Measurements from ENCODE around the gene PRXL2A.

DNA sequence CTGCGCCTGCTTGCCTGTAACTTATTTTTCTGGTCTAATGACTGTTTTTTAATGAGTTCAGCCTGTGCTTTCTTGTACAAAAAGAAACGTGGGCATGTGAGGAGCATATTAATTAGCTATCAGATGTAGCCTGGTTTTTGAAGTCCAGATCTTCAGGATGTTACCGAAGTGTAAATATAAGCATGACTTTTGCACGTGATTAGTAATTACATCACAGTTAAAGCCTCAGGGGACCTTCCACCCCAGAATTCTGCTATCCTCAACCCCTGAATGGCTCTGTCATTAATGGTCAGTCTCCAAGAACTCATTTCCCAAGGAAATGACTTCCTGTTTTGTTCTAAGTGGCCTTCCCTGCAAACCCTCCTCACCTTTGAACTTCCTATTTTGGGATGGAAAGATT is 2.1 kb upstream of the PRXL2A start:
- TF ChIP-seq, protein P1, sequence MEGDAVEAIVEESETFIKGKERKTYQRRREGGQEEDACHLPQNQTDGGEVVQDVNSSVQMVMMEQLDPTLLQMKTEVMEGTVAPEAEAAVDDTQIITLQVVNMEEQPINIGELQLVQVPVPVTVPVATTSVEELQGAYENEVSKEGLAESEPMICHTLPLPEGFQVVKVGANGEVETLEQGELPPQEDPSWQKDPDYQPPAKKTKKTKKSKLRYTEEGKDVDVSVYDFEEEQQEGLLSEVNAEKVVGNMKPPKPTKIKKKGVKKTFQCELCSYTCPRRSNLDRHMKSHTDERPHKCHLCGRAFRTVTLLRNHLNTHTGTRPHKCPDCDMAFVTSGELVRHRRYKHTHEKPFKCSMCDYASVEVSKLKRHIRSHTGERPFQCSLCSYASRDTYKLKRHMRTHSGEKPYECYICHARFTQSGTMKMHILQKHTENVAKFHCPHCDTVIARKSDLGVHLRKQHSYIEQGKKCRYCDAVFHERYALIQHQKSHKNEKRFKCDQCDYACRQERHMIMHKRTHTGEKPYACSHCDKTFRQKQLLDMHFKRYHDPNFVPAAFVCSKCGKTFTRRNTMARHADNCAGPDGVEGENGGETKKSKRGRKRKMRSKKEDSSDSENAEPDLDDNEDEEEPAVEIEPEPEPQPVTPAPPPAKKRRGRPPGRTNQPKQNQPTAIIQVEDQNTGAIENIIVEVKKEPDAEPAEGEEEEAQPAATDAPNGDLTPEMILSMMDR (IDR thresholded peaks at IDR 0.05 in 2 of 3, conservative IDR thresholded peaks at IDR 0.05 in 1 of 3; ENCODE audit: control insufficient read depth in 2 of 3, extremely low read depth in 1 of 3, insufficient read depth in 1 of 3, low read depth in 3 of 3, low read length in 3 of 3), result no peak
- no peak for TF ChIP-seq FOXK2 (IDR thresholded peaks at IDR 0.05)
- TF ChIP-seq EP300 (IDR thresholded peaks at IDR 0.05; ENCODE audit: borderline replicate concordance in 1 of 2, control insufficient read depth in 1 of 2, low read depth in 2 of 2, low read length in 2 of 2), result no peak
- no peak for TF ChIP-seq MLLT1 (IDR thresholded peaks at IDR 0.05)
- TF ChIP-seq POLR2A (IDR thresholded peaks at IDR 0.05; ENCODE audit: low read depth, low read length), result no peak
- TF ChIP-seq, protein P2, sequence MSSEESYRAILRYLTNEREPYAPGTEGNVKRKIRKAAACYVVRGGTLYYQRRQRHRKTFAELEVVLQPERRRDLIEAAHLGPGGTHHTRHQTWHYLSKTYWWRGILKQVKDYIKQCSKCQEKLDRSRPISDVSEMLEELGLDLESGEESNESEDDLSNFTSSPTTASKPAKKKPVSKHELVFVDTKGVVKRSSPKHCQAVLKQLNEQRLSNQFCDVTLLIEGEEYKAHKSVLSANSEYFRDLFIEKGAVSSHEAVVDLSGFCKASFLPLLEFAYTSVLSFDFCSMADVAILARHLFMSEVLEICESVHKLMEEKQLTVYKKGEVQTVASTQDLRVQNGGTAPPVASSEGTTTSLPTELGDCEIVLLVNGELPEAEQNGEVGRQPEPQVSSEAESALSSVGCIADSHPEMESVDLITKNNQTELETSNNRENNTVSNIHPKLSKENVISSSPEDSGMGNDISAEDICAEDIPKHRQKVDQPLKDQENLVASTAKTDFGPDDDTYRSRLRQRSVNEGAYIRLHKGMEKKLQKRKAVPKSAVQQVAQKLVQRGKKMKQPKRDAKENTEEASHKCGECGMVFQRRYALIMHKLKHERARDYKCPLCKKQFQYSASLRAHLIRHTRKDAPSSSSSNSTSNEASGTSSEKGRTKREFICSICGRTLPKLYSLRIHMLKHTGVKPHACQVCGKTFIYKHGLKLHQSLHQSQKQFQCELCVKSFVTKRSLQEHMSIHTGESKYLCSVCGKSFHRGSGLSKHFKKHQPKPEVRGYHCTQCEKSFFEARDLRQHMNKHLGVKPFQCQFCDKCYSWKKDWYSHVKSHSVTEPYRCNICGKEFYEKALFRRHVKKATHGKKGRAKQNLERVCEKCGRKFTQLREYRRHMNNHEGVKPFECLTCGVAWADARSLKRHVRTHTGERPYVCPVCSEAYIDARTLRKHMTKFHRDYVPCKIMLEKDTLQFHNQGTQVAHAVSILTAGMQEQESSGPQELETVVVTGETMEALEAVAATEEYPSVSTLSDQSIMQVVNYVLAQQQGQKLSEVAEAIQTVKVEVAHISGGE (CRISPR knock-in tag; IDR thresholded peaks at IDR 0.05), result no peak
- no peak for TF ChIP-seq HDGF (IDR thresholded peaks at IDR 0.05)
- TF ChIP-seq SP1 (IDR thresholded peaks at IDR 0.05; ENCODE audit: low read depth, low read length), result no peak
- TF ChIP-seq, protein P3, sequence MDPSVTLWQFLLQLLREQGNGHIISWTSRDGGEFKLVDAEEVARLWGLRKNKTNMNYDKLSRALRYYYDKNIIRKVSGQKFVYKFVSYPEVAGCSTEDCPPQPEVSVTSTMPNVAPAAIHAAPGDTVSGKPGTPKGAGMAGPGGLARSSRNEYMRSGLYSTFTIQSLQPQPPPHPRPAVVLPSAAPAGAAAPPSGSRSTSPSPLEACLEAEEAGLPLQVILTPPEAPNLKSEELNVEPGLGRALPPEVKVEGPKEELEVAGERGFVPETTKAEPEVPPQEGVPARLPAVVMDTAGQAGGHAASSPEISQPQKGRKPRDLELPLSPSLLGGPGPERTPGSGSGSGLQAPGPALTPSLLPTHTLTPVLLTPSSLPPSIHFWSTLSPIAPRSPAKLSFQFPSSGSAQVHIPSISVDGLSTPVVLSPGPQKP (IDR thresholded peaks at IDR 0.05; ENCODE audit: low read depth, low read length), result no peak
- TF ChIP-seq, protein P4, sequence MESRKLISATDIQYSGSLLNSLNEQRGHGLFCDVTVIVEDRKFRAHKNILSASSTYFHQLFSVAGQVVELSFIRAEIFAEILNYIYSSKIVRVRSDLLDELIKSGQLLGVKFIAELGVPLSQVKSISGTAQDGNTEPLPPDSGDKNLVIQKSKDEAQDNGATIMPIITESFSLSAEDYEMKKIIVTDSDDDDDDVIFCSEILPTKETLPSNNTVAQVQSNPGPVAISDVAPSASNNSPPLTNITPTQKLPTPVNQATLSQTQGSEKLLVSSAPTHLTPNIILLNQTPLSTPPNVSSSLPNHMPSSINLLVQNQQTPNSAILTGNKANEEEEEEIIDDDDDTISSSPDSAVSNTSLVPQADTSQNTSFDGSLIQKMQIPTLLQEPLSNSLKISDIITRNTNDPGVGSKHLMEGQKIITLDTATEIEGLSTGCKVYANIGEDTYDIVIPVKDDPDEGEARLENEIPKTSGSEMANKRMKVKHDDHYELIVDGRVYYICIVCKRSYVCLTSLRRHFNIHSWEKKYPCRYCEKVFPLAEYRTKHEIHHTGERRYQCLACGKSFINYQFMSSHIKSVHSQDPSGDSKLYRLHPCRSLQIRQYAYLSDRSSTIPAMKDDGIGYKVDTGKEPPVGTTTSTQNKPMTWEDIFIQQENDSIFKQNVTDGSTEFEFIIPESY (IDR thresholded peaks at IDR 0.05), result no peak
- TF ChIP-seq, protein P5, sequence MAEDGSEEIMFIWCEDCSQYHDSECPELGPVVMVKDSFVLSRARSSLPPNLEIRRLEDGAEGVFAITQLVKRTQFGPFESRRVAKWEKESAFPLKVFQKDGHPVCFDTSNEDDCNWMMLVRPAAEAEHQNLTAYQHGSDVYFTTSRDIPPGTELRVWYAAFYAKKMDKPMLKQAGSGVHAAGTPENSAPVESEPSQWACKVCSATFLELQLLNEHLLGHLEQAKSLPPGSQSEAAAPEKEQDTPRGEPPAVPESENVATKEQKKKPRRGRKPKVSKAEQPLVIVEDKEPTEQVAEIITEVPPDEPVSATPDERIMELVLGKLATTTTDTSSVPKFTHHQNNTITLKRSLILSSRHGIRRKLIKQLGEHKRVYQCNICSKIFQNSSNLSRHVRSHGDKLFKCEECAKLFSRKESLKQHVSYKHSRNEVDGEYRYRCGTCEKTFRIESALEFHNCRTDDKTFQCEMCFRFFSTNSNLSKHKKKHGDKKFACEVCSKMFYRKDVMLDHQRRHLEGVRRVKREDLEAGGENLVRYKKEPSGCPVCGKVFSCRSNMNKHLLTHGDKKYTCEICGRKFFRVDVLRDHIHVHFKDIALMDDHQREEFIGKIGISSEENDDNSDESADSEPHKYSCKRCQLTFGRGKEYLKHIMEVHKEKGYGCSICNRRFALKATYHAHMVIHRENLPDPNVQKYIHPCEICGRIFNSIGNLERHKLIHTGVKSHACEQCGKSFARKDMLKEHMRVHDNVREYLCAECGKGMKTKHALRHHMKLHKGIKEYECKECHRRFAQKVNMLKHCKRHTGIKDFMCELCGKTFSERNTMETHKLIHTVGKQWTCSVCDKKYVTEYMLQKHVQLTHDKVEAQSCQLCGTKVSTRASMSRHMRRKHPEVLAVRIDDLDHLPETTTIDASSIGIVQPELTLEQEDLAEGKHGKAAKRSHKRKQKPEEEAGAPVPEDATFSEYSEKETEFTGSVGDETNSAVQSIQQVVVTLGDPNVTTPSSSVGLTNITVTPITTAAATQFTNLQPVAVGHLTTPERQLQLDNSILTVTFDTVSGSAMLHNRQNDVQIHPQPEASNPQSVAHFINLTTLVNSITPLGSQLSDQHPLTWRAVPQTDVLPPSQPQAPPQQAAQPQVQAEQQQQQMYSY (CRISPR knock-in tag; IDR thresholded peaks at IDR 0.05), result no peak

All from GM12878 (cell line).